H9 (cell line): ENCODE results near the gene ERCC5. TPM values are rescaled to one million over a fixed set of nuclear protein-coding genes. Genes with fewer than 3 reads are reported as not detected.

Experiments
- DNase-seq: peaks from one replicate; pipeline ENCODE4 v3.0.0-alpha.2; 2017
- H2AFZ ChIP-seq: one replicate; pipeline ENCODE4 v1.6.1; 2013; ENCODE audit warnings: mild to moderate bottlenecking, low read length, control low read depth, moderate library complexity
- H2AK5ac ChIP-seq: 2 replicates; pipeline ENCODE4 v1.6.1; 2013; ENCODE audit warnings: low read length, control low read depth, mixed read lengths; ENCODE audit not compliant: insufficient read length
- H2BK120ac ChIP-seq: one replicate; pipeline ENCODE4 v1.6.1; 2013; ENCODE audit warnings: low read depth, mild to moderate bottlenecking, low read length, control low read depth, inconsistent platforms; ENCODE audit not compliant: poor library complexity, severe bottlenecking
- H2BK12ac ChIP-seq: 2 replicates; pipeline ENCODE4 v1.6.1; 2013; ENCODE audit warnings: low read length, control low read depth, mixed read lengths, low read depth; ENCODE audit not compliant: insufficient read length
- H2BK15ac ChIP-seq: 2 replicates; pipeline ENCODE4 v1.6.1; 2013; ENCODE audit warnings: low read depth, low read length, control low read depth
- H2BK20ac ChIP-seq: one replicate; pipeline ENCODE4 v1.6.1; 2013; ENCODE audit warnings: low read depth, mild to moderate bottlenecking, low read length, control low read depth, inconsistent platforms; ENCODE audit not compliant: poor library complexity, severe bottlenecking
- H2BK5ac ChIP-seq: 2 replicates; pipeline ENCODE4 v1.6.1; 2013; ENCODE audit warnings: low read length, control low read depth, mixed read lengths; ENCODE audit not compliant: insufficient read length
- H3K14ac ChIP-seq: 2 replicates; pipeline ENCODE4 v1.6.1; 2013; ENCODE audit warnings: low read length, control low read depth; ENCODE audit not compliant: insufficient read depth
- H3K18ac ChIP-seq: 2 replicates; pipeline ENCODE4 v1.6.1; 2013; ENCODE audit warnings: low read depth, mild to moderate bottlenecking, mixed read lengths, low read length, control low read depth; ENCODE audit not compliant: insufficient read length
- H3K23ac ChIP-seq: 2 replicates; pipeline ENCODE4 v1.6.1; 2013; ENCODE audit warnings: low read length, control low read depth, mixed read lengths, low read depth; ENCODE audit not compliant: insufficient read length
- H3K23me2 ChIP-seq: 2 replicates; pipeline ENCODE4 v1.6.1; 2013; ENCODE audit warnings: low read depth, mild to moderate bottlenecking, mixed read lengths, low read length, control low read depth; ENCODE audit not compliant: insufficient read length, poor library complexity, severe bottlenecking
- H3K27ac ChIP-seq: 2 replicates; pipeline ENCODE4 v1.5.1; 2013; ENCODE audit warnings: low read length, control low read depth, mixed read lengths, low read depth; ENCODE audit not compliant: insufficient read length
- H3K27me3 ChIP-seq: 2 replicates; pipeline ENCODE4 v1.6.1; 2013; ENCODE audit warnings: low read length, control low read depth, inconsistent platforms; ENCODE audit not compliant: insufficient read depth
- H3K4ac ChIP-seq: 2 replicates; pipeline ENCODE4 v1.6.1; 2013; ENCODE audit warnings: low read depth, mild to moderate bottlenecking, control low read depth, inconsistent platforms, low read length, moderate library complexity
- H3K4me1 ChIP-seq: 2 replicates; pipeline ENCODE4 v1.6.1; 2013; ENCODE audit warnings: low read length, control low read depth, inconsistent platforms; ENCODE audit not compliant: insufficient read depth
- H3K4me2 ChIP-seq: 2 replicates; pipeline ENCODE4 v1.6.1; 2013; ENCODE audit warnings: low read length, control low read depth, mixed read lengths; ENCODE audit not compliant: insufficient read length, insufficient read depth
- H3K56ac ChIP-seq: 2 replicates; pipeline ENCODE4 v1.6.1; 2013; ENCODE audit warnings: low read depth, mild to moderate bottlenecking, mixed read lengths, low read length, control low read depth; ENCODE audit not compliant: insufficient read length
- H3K79me1 ChIP-seq: 2 replicates; pipeline ENCODE4 v1.6.1; 2013; ENCODE audit warnings: low read depth, mild to moderate bottlenecking, moderate library complexity, low read length, control low read depth, inconsistent platforms; ENCODE audit not compliant: insufficient read depth, poor library complexity, severe bottlenecking
- H3K79me2 ChIP-seq: 2 replicates; pipeline ENCODE4 v1.6.1; 2013; ENCODE audit warnings: low read length, control low read depth, inconsistent platforms; ENCODE audit not compliant: insufficient read depth
- H3K9ac ChIP-seq: 2 replicates; pipeline ENCODE4 v1.6.1; 2013; ENCODE audit warnings: low read length, control low read depth, mixed read lengths; ENCODE audit not compliant: insufficient read length; ENCODE audit errors: extremely low read depth
- H3K9me3 ChIP-seq: one replicate; pipeline ENCODE4 v1.6.1; 2013; ENCODE audit warnings: low read depth, low read length, inconsistent platforms; ENCODE audit not compliant: control insufficient read depth
- H3T11ph ChIP-seq: one replicate; pipeline ENCODE4 v1.6.1; 2013; ENCODE audit warnings: mild to moderate bottlenecking, low read length, control low read depth, inconsistent platforms
- H4K20me1 ChIP-seq: one replicate; pipeline ENCODE4 v1.6.1; 2013; ENCODE audit not compliant: control insufficient read depth, insufficient read length, insufficient read depth
- H4K5ac ChIP-seq: 2 replicates; pipeline ENCODE4 v1.6.1; 2013; ENCODE audit warnings: low read depth, mild to moderate bottlenecking, mixed read lengths, low read length, control low read depth; ENCODE audit not compliant: insufficient read length
- H4K8ac ChIP-seq: replicated peaks from 2 replicates; pipeline ENCODE4 v1.6.1; 2013; ENCODE audit warnings: low read length, control low read depth, mixed read lengths, low read depth; ENCODE audit not compliant: insufficient read length
- H4K91ac ChIP-seq: 2 replicates; pipeline ENCODE4 v1.6.1; 2013; ENCODE audit warnings: low read depth, mild to moderate bottlenecking, moderate library complexity, mixed read lengths, low read length, control low read depth; ENCODE audit not compliant: insufficient read length
- H3K27ac Mint-ChIP-seq, 3 experiments: 2 replicates in 2 of 3; 3 replicates in 1 of 3; pipeline ENCODE4 v1.8.0; 2020 to 2021; ENCODE audit warnings: mixed read lengths in 3 of 3, mild to moderate bottlenecking in 1 of 3, moderate library complexity in 1 of 3
- H3K27me3 Mint-ChIP-seq: 2 replicates; pipeline ENCODE4 v1.8.0; 2021; ENCODE audit warnings: low read depth, mild to moderate bottlenecking, moderate library complexity, mixed read lengths
- H3K36me3 Mint-ChIP-seq, 3 experiments: 2 replicates in 2 of 3; 3 replicates in 1 of 3; pipeline ENCODE4 v1.8.0; 2020 to 2021; ENCODE audit warnings: low read depth in 3 of 3, mixed read lengths in 3 of 3; ENCODE audit not compliant: insufficient read depth in 1 of 3
- H3K4me1 Mint-ChIP-seq, 2 experiments: 2 replicates each; pipeline ENCODE4 v1.8.0; 2020; ENCODE audit warnings: mixed read lengths in 2 of 2
- H3K4me3 Mint-ChIP-seq, 2 experiments: 2 replicates in 1 of 2; 3 replicates in 1 of 2; pipeline ENCODE4 v1.8.0; 2020 to 2021; ENCODE audit warnings: mild to moderate bottlenecking in 2 of 2, mixed read lengths in 2 of 2, moderate library complexity in 1 of 2
- H3K9me3 Mint-ChIP-seq, 2 experiments: 2 replicates in 1 of 2; 3 replicates in 1 of 2; pipeline ENCODE4 v1.8.0; 2020; ENCODE audit warnings: mild to moderate bottlenecking in 2 of 2, mixed read lengths in 2 of 2, moderate library complexity in 1 of 2
- WGBS: extraction: QIAGEN DNeasy Blood & Tissue Kit; methylation state at CpG from one replicate; pipeline ENCODE4 v1.1.7; 2013; ENCODE audit warnings: missing lambda C conversion rate, low lambda C conversion rate, mixed read lengths; ENCODE audit not compliant: insufficient read length; ENCODE audit errors: extremely low coverage; 5-methylcytosine and 5-hydroxymethylcytosine counted together
- total RNA-seq: library from RNA; stranded (reverse); gene quantifications from 2 replicates; pipeline ENCODE4 v1.2.1, GENCODE V29; 2021
- TF ChIP-seq, protein P1 (sequence below): fragments of 200-600 bp; sonication (generic); conservative IDR thresholded peaks from 3 replicates; pipeline ENCODE4 v1.8.0; 2021; ENCODE audit warnings: antibody characterized with exemption, mild to moderate bottlenecking

ERCC5 gene
- total RNA-seq, 1 experiment from 2014 or later = 26.8 TPM

DNA sequence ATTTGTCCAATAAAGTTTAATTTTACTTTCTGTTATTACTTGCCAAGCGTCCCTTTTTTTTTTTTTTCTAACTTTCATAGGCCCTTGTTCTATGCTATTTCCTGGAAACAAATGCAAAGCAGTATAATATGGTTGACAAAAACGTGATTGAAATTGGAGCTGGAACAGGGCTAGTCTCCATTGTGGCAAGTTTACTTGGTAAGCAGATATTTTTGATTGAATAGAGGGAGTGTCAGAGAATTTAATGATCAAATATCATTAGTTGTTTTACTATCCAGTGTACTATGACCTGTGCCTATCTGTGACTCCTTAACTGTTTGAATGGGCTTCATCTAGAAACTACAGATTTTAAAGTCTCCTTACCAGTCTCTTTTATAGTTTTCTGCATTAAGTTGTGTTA, 46.7 kb downstream of the ERCC5 start:
- Histone ChIP-seq H2AFZ (no peak overlapping the region), H2BK5ac (no peak overlapping the region), H4K20me1 (no peaks in the 10 kb centered on the region), H3K9me3 (no peaks in the 10 kb centered on the region), H3K9ac (no peak overlapping the region), H2BK12ac (no peak overlapping the region), H2BK20ac (no peak overlapping the region), H3K27me3 (no peaks in the 10 kb centered on the region), H3K14ac (no peak overlapping the region), H2AK5ac (no peak overlapping the region), H3K4me2 (no peak overlapping the region), H3K18ac (no peak overlapping the region), H3K23me2 (no peaks in the 10 kb centered on the region), H3K79me1 (no peaks in the 10 kb centered on the region), H3K23ac (no peak overlapping the region), H3T11ph (no peak overlapping the region), H4K91ac (no peak overlapping the region), H2BK120ac (no peak overlapping the region), H3K27ac (no peak overlapping the region), H4K5ac (no peak overlapping the region), H3K4me1 (no peaks in the 10 kb centered on the region), H2BK15ac (no peak overlapping the region), H3K79me2 (no peaks in the 10 kb centered on the region), H3K56ac (no peak overlapping the region), H4K8ac (no peak overlapping the region), H3K4ac (no peak overlapping the region)
- TF ChIP-seq, protein P1, sequence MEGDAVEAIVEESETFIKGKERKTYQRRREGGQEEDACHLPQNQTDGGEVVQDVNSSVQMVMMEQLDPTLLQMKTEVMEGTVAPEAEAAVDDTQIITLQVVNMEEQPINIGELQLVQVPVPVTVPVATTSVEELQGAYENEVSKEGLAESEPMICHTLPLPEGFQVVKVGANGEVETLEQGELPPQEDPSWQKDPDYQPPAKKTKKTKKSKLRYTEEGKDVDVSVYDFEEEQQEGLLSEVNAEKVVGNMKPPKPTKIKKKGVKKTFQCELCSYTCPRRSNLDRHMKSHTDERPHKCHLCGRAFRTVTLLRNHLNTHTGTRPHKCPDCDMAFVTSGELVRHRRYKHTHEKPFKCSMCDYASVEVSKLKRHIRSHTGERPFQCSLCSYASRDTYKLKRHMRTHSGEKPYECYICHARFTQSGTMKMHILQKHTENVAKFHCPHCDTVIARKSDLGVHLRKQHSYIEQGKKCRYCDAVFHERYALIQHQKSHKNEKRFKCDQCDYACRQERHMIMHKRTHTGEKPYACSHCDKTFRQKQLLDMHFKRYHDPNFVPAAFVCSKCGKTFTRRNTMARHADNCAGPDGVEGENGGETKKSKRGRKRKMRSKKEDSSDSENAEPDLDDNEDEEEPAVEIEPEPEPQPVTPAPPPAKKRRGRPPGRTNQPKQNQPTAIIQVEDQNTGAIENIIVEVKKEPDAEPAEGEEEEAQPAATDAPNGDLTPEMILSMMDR = no peak
- no peaks in the 10 kb centered on the region for H3K9me3 Mint-ChIP-seq
- H3K4me3 Mint-ChIP-seq = no peak overlapping the region
- no peak overlapping the region for H3K27ac Mint-ChIP-seq
- H3K4me1 Mint-ChIP-seq = no peaks in the 10 kb centered on the region
- no peak for DNase-seq
- H3K27me3 Mint-ChIP-seq = no peaks in the 10 kb centered on the region
- WGBS = no CpG with 5 or more reads among the region's 2 CpGs
- H3K36me3 Mint-ChIP-seq = no peaks in the 10 kb centered on the region
